Common myeloid progenitor, CD34-positive (primary cell): ENCODE measurements around the gene GSK3A.

Source experiments
- CTCF ChIA-PET: fragments of 350-600 bp; sonication (Branson Sonifier 250); formaldehyde crosslinking; loops from one replicate; lab custom pipeline; 2021; ENCODE audit warnings: antibody characterized with exemption; lab: Charles Lee
- POLR2A ChIA-PET: fragments of 350-600 bp; sonication (Branson Sonifier 250); formaldehyde crosslinking; loops from one replicate; lab custom pipeline; 2021; ENCODE audit warnings: antibody characterized with exemption; lab: Charles Lee
- DNase-seq, 3 donors: peaks; one replicate each; pipeline versions ENCODE4 v3.0.0 to v3.0.0-alpha.2; 2013
- H3K27ac ChIP-seq, 2 experiments: 1 replicate in 1 of 2; 2 replicates in 1 of 2; pipeline ENCODE4 v1.7.0; 2013; ENCODE audit warnings: inconsistent platforms in 2 of 2, low read length in 2 of 2, mild to moderate bottlenecking in 2 of 2, low read depth in 1 of 2, moderate library complexity in 1 of 2; ENCODE audit not compliant: severe bottlenecking in 2 of 2, insufficient read depth in 1 of 2, poor library complexity in 1 of 2
- H3K27me3 ChIP-seq, 5 experiments: replicated peaks in 2 of 5; 1 replicate in 3 of 5; 2 replicates in 2 of 5; pipeline versions ENCODE4 v1.6.1 to v1.7.0; 2013; ENCODE audit warnings: low read length in 4 of 5, mild to moderate bottlenecking in 2 of 5, moderate library complexity in 2 of 5, inconsistent platforms in 1 of 5; ENCODE audit not compliant: insufficient read depth in 5 of 5, control insufficient read depth in 4 of 5
- H3K36me3 ChIP-seq, 4 experiments: 1 replicate in 2 of 4; 2 replicates in 2 of 4; pipeline versions ENCODE4 v1.6.1 to v1.7.0; 2013; ENCODE audit warnings: low read length in 3 of 4, control low read depth in 1 of 4, mild to moderate bottlenecking in 1 of 4; ENCODE audit not compliant: control insufficient read depth in 4 of 4, insufficient read depth in 4 of 4
- H3K4me1 ChIP-seq, 4 experiments: 1 replicate in 3 of 4; 2 replicates in 1 of 4; pipeline versions ENCODE4 v1.6.1 to v1.7.1; 2013; ENCODE audit warnings: low read length in 3 of 4, mild to moderate bottlenecking in 3 of 4, control low read depth in 1 of 4, inconsistent platforms in 1 of 4, moderate library complexity in 1 of 4; ENCODE audit not compliant: control insufficient read depth in 4 of 4, insufficient read depth in 4 of 4; ENCODE audit errors: control extremely low read depth in 1 of 4
- H3K4me3 ChIP-seq, 7 experiments: 1 replicate in 4 of 7; 2 replicates in 3 of 7; pipeline versions ENCODE4 v1.5.1 to v1.7.0; 2013; ENCODE audit warnings: mild to moderate bottlenecking in 7 of 7, low read length in 6 of 7, moderate library complexity in 6 of 7, inconsistent platforms in 2 of 7, low read depth in 2 of 7, control low read depth in 1 of 7; ENCODE audit not compliant: insufficient read depth in 4 of 7, control insufficient read depth in 1 of 7; ENCODE audit errors: extremely low read depth in 1 of 7
- H3K9me3 ChIP-seq, 5 experiments: 1 replicate in 4 of 5; 2 replicates in 1 of 5; pipeline versions ENCODE4 v1.6.1 to v1.7.1; 2013; ENCODE audit warnings: low read length in 4 of 5, mild to moderate bottlenecking in 2 of 5, inconsistent platforms in 1 of 5, low read depth in 1 of 5, moderate library complexity in 1 of 5; ENCODE audit not compliant: control insufficient read depth in 4 of 5, insufficient read depth in 2 of 5; ENCODE audit errors: control extremely low read depth in 1 of 5
- WGBS: methylation state at CpG from one replicate; pipeline ENCODE4 v1.1.5; 2013; ENCODE audit not compliant: insufficient coverage; 5-methylcytosine and 5-hydroxymethylcytosine counted together

The GSK3A gene

DNA sequence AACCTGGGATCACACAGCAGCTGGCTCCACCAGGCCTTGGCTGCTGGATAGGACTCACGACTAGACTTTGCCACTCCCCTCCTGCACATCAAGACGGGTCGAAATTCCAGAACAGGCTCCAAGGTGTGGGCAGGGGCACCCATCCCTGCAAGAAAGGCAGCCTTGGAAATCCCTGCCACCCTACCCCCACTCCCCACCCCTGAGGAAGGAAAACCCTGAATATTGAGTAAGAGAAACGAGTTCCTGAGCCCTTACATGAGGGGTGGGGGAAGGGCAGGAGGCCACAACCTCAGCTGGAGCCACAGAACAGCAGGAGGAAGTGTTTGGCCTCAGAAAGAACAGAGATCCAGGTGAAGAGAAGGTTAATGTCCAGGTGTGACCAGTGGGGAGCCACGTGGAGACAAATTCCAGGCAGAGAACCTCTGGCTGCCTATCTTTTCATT is 45.0 kb downstream of the GSK3A start:
- peak overlapping the region in 4 of 7 experiments; percentile 19 to 51 (median 44) for H3K4me3 ChIP-seq
- peak in 2 of 3 donors; percentile 61 to 63 for DNase-seq
- H3K27me3 ChIP-seq = no peaks in the 10 kb centered on the region
- ChIA-PET POLR2A (interaction anchor here (0.8 kb wide), 1 partner anchor 72 kb away, joined by 3 read pairs; no protein-coding TSS in a partner anchor), CTCF (interaction anchor here (0.8 to 4.4 kb wide), 8 partner anchors 9 to 106 kb away, joined by 3 to 35 read pairs (median 5); partner anchors contain the start of gene ZNF526)
- peaks cover 0 to 16% (median 8%) of the 10 kb centered on the region in 4 experiments for H3K36me3 ChIP-seq
- H3K9me3 ChIP-seq = peaks cover 0 to 3% (median 0%) of the 10 kb centered on the region in 5 experiments
- peaks cover 28 to 64% (median 61%) of the 10 kb centered on the region in 4 experiments for H3K4me1 ChIP-seq
- no CpG with 5 or more reads among the region's 5 CpGs for WGBS
- no peak overlapping the region for H3K27ac ChIP-seq

DNA sequence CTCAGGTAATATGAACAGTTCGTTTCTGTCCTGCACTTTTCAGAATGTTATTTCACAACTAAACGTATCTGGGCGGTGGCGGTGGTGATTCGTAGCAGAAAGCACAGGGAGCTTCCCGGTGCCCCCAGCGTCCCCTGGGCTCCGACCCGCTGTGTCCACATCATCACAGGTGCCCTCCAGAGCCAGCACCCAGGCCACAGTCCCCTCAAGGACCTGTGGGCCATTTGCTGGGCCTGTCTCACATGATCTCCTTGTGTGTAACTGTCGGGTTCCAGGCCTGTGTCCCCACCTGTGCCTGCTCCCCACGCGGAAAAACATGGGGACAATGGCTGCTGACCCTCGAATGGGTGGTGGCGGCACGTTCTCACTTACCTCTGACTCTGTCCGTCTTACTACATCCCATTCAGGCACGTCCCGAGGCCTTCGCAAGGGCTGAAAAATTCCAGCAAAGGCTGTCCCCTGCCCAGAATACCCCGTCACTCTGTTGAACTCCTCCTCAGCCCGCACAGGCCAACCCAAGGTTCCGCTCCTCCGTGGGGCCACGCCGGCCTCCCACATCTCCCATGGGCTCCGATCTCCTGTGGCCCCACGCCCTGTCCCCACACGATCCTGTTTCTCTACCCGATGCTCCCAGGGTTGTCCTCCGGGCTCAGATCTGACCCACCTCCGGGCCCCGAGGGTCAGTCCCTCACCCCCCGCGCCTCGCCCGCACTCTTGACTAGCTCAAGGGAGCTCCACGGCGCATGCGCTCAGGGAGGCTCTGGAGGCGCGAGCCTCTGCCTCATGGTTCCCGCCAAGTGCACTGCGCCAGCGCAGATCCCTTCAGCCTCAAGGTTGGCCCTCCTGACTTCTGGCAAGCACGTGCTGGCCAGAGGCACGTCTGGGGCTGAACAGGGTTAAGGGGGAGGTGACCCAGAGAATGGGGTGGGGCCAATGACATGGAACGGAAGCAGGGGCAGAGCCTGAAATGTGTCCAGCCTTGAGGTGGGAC is 46.1 kb downstream of the GSK3A start:
- H3K27me3 ChIP-seq = no peaks in the 10 kb centered on the region
- POLR2A ChIA-PET = no interaction called here
- CTCF ChIA-PET = interaction anchor here (0.9 to 4.4 kb wide), 3 partner anchors 7 to 16 kb away, joined by 3 to 35 read pairs (median 4); no protein-coding TSS in a partner anchor
- H3K36me3 ChIP-seq = peaks cover 0 to 13% (median 7%) of the 10 kb centered on the region in 4 experiments
- DNase-seq = peak in 1 of 3 donors; percentile 29
- 96% methylated on average over 45 of the region's 47 CpGs for WGBS
- H3K4me1 ChIP-seq = peaks cover 25 to 58% (median 55%) of the 10 kb centered on the region in 4 experiments
- no peak overlapping the region for H3K4me3 ChIP-seq
- H3K9me3 ChIP-seq = peaks cover 0 to 3% (median 0%) of the 10 kb centered on the region in 5 experiments
- no peak overlapping the region for H3K27ac ChIP-seq

DNA sequence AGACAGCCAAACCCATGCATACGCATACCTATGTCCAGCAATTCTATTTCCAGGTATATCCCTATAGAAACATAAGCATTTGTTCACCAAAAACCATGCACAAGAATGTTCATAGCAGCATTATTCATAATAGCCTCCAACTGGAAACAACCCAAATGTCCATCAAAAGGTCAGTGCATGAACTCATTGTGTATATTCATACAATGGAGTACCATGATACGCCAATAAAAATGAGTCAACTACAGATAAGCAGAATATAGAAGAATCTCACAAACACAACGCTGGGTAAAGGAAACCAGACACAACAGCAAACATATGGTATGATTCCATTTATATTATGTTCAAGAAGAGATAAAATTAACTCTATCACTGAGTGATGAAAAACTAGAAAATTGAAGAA is 48.7 kb downstream of the GSK3A start:
- POLR2A ChIA-PET = no interaction called here

DNA sequence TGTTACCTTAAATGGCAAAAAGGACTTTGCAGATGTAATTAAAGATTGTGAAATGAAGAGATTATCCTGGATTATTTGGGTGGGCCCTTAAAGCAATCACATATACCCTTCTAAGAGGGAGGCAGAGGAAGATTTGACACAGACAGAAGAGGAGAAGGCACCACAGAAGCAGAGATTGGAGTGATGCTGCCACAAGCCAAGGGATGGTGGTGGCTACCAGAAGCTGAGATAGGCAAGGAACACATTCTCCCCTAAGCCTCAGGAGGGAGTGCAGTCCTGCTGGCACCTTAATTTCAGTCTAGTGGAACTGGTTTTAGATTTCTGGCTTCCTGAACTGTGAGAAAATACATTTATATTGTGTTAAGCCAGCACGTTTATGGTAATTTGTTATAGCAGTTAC is 49.1 kb downstream of the GSK3A start:
- peaks cover 0 to 5% (median 2%) of the 10 kb centered on the region in 4 experiments for H3K36me3 ChIP-seq
- ChIA-PET CTCF (interaction anchor here (0.6 kb wide), 1 partner anchor 16 kb away, joined by 3 read pairs; no protein-coding TSS in a partner anchor), POLR2A (no interaction called here)
- peaks cover 0 to 3% (median 0%) of the 10 kb centered on the region in 5 experiments for H3K9me3 ChIP-seq
- no peak overlapping the region for H3K27ac ChIP-seq
- no peak overlapping the region for H3K4me3 ChIP-seq
- DNase-seq = no peak
- H3K27me3 ChIP-seq = no peaks in the 10 kb centered on the region
- WGBS = no CpG with 5 or more reads among the region's 1 CpG
- peaks cover 9 to 38% (median 31%) of the 10 kb centered on the region in 4 experiments for H3K4me1 ChIP-seq

More for the DNA sequence above, 48.7 kb downstream of the GSK3A start:
- no peak overlapping the region for H3K4me3 ChIP-seq
- CTCF ChIA-PET = no interaction called here
- peaks cover 0 to 3% (median 0%) of the 10 kb centered on the region in 5 experiments for H3K9me3 ChIP-seq
- DNase-seq = no peak
- H3K36me3 ChIP-seq = peaks cover 0 to 6% (median 4%) of the 10 kb centered on the region in 4 experiments
- peaks cover 12 to 42% (median 34%) of the 10 kb centered on the region in 4 experiments for H3K4me1 ChIP-seq
- no peak overlapping the region for H3K27ac ChIP-seq
- 100% methylated on average over 1 of the region's 3 CpGs for WGBS
- H3K27me3 ChIP-seq = no peaks in the 10 kb centered on the region

DNA sequence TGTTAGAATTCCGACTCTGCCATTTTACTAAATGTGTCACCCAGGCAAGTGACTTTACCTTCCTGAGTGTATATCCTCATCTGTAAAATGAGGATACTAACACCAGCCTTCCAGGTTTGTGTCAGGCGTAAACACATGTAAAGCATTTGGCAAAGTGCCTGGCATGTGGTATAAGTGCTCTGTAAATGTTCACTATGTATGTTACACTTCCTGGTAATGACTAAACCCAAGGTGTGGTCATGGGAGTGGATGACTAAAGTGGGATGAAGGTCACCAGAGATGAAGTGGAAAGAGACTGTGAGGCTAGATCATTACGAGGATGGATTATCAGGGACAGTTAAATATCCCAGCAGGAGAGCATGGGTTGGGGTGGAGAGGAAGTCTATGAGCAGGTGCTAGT is 50.5 kb downstream of the GSK3A start:
- H3K27ac ChIP-seq = no peak overlapping the region
- WGBS = 89% methylated on average over 3 of the region's 3 CpGs
- H3K4me3 ChIP-seq = no peak overlapping the region

DNA sequence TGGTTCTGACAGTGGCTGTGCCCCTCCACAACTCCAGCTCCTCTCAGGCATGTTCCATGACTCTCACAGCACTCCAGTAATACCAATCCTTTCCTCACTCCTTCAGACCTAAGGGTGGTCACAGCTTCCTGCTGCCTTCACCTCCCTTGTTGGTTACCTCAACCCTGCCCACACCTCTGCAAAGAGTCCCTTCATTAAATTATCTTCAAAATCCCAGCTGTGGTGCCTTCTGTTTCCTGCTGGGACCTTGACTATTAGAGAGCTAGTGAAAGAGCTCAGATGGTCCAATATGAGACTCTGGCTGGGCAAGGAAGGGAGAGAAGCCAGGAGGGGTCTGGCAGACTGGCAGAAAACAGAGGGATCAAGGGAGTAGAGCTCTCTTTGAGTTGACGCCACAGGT is 51.1 kb downstream of the GSK3A start:
- no peak overlapping the region for H3K4me3 ChIP-seq
- no peak overlapping the region for H3K27ac ChIP-seq
- POLR2A ChIA-PET = interaction anchor here (0.6 kb wide), 1 partner anchor 11 kb away, joined by 3 read pairs; no protein-coding TSS in a partner anchor
- DNase-seq = peak in 2 of 3 donors; percentile 67 to 72
- WGBS = 90% methylated on average over 1 of the region's 1 CpG
- no peaks in the 10 kb centered on the region for H3K27me3 ChIP-seq
- peaks cover 0 to 3% (median 0%) of the 10 kb centered on the region in 5 experiments for H3K9me3 ChIP-seq
- peaks cover 0 to 20% (median 12%) of the 10 kb centered on the region in 4 experiments for H3K4me1 ChIP-seq
- H3K36me3 ChIP-seq = peaks cover 0 to 3% (median 0%) of the 10 kb centered on the region in 4 experiments
- CTCF ChIA-PET = interaction anchor here (0.6 to 1.3 kb wide), 6 partner anchors 9 to 96 kb away, joined by 3 to 5 read pairs (median 4); partner anchors contain the start of gene ZNF526

More for the DNA sequence above, 50.5 kb downstream of the GSK3A start:
- H3K27me3 ChIP-seq = no peaks in the 10 kb centered on the region
- peak in 2 of 3 donors; percentile 40 to 47 for DNase-seq
- ChIA-PET CTCF (interaction anchor here (0.9 to 1.2 kb wide), 3 partner anchors 9 to 83 kb away, joined by 4 to 5 read pairs (median 4); no protein-coding TSS in a partner anchor), POLR2A (no interaction called here)
- peaks cover 0 to 3% (median 0%) of the 10 kb centered on the region in 5 experiments for H3K9me3 ChIP-seq
- H3K36me3 ChIP-seq = peaks cover 0 to 5% (median under 1%) of the 10 kb centered on the region in 4 experiments
- peaks cover under 1 to 25% (median 17%) of the 10 kb centered on the region in 4 experiments for H3K4me1 ChIP-seq
